ENCODE measurements around the gene CES4A. TPM values are rescaled to one million over a fixed set of nuclear protein-coding genes. Genes with fewer than 3 reads are reported as not detected.
A peak's percentile ranks its signal among the peaks of the same experiment; 100 is the strongest.

Gene CES4A
- total and polyA plus RNA-seq, 2 of the 13 experiments (the other 11 are each of a cell fraction or from before 2014, with no cell fraction given): 0.09 to 0.17 TPM

DNA sequence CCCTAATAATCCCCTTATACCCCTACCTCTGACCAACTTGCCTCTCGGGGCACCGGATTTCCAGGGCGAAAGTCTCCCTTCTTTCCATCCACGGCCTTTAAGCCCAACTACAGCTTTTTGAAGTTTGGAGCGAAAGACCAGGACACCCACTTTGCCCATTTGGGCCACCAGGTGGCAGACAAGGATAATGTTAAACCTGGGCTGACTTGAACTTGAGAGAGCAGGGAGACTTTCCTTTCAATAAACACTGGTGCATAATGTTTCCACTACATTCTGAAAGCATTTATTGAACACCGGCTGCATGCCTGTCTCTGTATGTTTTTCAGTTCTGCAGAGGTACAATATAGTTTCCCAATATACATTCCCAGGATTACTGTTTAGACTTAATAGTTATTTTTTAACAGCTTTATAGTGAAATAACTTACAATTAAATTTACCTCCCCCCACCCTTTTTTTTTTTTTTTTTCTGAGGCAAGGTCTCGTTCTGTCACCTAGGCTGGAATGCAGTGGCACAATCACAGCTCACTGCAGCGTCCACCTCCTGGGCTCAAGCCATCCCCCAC, 34.2 kb upstream of the CES4A start (continued):
- TF ChIP-seq, protein P1, sequence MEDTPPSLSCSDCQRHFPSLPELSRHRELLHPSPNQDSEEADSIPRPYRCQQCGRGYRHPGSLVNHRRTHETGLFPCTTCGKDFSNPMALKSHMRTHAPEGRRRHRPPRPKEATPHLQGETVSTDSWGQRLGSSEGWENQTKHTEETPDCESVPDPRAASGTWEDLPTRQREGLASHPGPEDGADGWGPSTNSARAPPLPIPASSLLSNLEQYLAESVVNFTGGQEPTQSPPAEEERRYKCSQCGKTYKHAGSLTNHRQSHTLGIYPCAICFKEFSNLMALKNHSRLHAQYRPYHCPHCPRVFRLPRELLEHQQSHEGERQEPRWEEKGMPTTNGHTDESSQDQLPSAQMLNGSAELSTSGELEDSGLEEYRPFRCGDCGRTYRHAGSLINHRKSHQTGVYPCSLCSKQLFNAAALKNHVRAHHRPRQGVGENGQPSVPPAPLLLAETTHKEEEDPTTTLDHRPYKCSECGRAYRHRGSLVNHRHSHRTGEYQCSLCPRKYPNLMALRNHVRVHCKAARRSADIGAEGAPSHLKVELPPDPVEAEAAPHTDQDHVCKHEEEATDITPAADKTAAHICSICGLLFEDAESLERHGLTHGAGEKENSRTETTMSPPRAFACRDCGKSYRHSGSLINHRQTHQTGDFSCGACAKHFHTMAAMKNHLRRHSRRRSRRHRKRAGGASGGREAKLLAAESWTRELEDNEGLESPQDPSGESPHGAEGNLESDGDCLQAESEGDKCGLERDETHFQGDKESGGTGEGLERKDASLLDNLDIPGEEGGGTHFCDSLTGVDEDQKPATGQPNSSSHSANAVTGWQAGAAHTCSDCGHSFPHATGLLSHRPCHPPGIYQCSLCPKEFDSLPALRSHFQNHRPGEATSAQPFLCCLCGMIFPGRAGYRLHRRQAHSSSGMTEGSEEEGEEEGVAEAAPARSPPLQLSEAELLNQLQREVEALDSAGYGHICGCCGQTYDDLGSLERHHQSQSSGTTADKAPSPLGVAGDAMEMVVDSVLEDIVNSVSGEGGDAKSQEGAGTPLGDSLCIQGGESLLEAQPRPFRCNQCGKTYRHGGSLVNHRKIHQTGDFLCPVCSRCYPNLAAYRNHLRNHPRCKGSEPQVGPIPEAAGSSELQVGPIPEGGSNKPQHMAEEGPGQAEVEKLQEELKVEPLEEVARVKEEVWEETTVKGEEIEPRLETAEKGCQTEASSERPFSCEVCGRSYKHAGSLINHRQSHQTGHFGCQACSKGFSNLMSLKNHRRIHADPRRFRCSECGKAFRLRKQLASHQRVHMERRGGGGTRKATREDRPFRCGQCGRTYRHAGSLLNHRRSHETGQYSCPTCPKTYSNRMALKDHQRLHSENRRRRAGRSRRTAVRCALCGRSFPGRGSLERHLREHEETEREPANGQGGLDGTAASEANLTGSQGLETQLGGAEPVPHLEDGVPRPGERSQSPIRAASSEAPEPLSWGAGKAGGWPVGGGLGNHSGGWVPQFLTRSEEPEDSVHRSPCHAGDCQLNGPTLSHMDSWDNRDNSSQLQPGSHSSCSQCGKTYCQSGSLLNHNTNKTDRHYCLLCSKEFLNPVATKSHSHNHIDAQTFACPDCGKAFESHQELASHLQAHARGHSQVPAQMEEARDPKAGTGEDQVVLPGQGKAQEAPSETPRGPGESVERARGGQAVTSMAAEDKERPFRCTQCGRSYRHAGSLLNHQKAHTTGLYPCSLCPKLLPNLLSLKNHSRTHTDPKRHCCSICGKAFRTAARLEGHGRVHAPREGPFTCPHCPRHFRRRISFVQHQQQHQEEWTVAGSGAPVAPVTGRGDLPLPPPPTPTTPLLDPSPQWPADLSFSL (CRISPR knock-in tag; IDR thresholded peaks at IDR 0.05): no peak
- TF ChIP-seq ZNF138 (CRISPR knock-in tag; IDR thresholded peaks at IDR 0.05; ENCODE audit: low read depth) (no peak), NFIB (CRISPR knock-in tag; IDR thresholded peaks at IDR 0.05; ENCODE audit: borderline replicate concordance) (no peak), ZNF766 (CRISPR knock-in tag; IDR thresholded peaks at IDR 0.05; ENCODE audit: borderline replicate concordance) (no peak), SUZ12 (IDR thresholded peaks at IDR 0.05; ENCODE audit: low read depth, low read length) (no peak), NCOA5 (CRISPR knock-in tag; IDR thresholded peaks at IDR 0.05) (no peak), MLLT10 (CRISPR knock-in tag; IDR thresholded peaks at IDR 0.05) (no peak), KAT7 (CRISPR knock-in tag; IDR thresholded peaks at IDR 0.05; ENCODE audit: borderline replicate concordance) (no peak), YEATS2 (CRISPR knock-in tag; IDR thresholded peaks at IDR 0.05; ENCODE audit: borderline replicate concordance) (peak; percentile 69; the same call in 1 of the 2 replicates), DNMT1 (CRISPR knock-in tag; IDR thresholded peaks at IDR 0.05) (no peak), DMAP1 (CRISPR knock-in tag; IDR thresholded peaks at IDR 0.05) (no peak; the same call in 1 of the 2 replicates), SOX6 (IDR thresholded peaks at IDR 0.05) (no peak), SOX6 (CRISPR knock-in tag; IDR thresholded peaks at IDR 0.05) (0 out of 2 replicates have a peak, but pooled peaks have one; percentile 18), ZNF564 (CRISPR knock-in tag; IDR thresholded peaks at IDR 0.05) (no peak)
- TF ChIP-seq, protein P2, sequence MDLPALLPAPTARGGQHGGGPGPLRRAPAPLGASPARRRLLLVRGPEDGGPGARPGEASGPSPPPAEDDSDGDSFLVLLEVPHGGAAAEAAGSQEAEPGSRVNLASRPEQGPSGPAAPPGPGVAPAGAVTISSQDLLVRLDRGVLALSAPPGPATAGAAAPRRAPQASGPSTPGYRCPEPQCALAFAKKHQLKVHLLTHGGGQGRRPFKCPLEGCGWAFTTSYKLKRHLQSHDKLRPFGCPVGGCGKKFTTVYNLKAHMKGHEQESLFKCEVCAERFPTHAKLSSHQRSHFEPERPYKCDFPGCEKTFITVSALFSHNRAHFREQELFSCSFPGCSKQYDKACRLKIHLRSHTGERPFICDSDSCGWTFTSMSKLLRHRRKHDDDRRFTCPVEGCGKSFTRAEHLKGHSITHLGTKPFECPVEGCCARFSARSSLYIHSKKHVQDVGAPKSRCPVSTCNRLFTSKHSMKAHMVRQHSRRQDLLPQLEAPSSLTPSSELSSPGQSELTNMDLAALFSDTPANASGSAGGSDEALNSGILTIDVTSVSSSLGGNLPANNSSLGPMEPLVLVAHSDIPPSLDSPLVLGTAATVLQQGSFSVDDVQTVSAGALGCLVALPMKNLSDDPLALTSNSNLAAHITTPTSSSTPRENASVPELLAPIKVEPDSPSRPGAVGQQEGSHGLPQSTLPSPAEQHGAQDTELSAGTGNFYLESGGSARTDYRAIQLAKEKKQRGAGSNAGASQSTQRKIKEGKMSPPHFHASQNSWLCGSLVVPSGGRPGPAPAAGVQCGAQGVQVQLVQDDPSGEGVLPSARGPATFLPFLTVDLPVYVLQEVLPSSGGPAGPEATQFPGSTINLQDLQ (CRISPR knock-in tag; IDR thresholded peaks at IDR 0.05): no peak
- TF ChIP-seq, protein P3, sequence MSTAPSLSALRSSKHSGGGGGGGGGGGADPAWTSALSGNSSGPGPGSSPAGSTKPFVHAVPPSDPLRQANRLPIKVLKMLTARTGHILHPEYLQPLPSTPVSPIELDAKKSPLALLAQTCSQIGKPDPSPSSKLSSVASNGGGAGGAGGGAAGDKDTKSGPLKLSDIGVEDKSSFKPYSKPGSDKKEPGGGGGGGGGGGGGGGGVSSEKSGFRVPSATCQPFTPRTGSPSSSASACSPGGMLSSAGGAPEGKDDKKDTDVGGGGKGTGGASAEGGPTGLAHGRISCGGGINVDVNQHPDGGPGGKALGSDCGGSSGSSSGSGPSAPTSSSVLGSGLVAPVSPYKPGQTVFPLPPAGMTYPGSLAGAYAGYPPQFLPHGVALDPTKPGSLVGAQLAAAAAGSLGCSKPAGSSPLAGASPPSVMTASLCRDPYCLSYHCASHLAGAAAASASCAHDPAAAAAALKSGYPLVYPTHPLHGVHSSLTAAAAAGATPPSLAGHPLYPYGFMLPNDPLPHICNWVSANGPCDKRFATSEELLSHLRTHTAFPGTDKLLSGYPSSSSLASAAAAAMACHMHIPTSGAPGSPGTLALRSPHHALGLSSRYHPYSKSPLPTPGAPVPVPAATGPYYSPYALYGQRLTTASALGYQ (CRISPR knock-in tag; IDR thresholded peaks at IDR 0.05): no peak
- TF ChIP-seq, protein P4, sequence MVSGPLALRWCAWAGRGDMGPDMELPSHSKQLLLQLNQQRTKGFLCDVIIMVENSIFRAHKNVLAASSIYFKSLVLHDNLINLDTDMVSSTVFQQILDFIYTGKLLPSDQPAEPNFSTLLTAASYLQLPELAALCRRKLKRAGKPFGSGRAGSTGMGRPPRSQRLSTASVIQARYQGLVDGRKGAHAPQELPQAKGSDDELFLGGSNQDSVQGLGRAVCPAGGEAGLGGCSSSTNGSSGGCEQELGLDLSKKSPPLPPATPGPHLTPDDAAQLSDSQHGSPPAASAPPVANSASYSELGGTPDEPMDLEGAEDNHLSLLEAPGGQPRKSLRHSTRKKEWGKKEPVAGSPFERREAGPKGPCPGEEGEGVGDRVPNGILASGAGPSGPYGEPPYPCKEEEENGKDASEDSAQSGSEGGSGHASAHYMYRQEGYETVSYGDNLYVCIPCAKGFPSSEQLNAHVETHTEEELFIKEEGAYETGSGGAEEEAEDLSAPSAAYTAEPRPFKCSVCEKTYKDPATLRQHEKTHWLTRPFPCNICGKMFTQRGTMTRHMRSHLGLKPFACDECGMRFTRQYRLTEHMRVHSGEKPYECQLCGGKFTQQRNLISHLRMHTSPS (CRISPR knock-in tag; IDR thresholded peaks at IDR 0.05; ENCODE audit: low read depth): no peak
- TF ChIP-seq, protein P5, sequence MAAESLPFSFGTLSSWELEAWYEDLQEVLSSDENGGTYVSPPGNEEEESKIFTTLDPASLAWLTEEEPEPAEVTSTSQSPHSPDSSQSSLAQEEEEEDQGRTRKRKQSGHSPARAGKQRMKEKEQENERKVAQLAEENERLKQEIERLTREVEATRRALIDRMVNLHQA (CRISPR knock-in tag; IDR thresholded peaks at IDR 0.05): no peak
